ENCODE measurements around the gene PARP1.
"Not testable (repeated sequence)": the region's sequence is repeated elsewhere in the genome, so short reads cannot be mapped to it uniquely, and the experiment has no call there.

The PARP1 gene

DNA sequence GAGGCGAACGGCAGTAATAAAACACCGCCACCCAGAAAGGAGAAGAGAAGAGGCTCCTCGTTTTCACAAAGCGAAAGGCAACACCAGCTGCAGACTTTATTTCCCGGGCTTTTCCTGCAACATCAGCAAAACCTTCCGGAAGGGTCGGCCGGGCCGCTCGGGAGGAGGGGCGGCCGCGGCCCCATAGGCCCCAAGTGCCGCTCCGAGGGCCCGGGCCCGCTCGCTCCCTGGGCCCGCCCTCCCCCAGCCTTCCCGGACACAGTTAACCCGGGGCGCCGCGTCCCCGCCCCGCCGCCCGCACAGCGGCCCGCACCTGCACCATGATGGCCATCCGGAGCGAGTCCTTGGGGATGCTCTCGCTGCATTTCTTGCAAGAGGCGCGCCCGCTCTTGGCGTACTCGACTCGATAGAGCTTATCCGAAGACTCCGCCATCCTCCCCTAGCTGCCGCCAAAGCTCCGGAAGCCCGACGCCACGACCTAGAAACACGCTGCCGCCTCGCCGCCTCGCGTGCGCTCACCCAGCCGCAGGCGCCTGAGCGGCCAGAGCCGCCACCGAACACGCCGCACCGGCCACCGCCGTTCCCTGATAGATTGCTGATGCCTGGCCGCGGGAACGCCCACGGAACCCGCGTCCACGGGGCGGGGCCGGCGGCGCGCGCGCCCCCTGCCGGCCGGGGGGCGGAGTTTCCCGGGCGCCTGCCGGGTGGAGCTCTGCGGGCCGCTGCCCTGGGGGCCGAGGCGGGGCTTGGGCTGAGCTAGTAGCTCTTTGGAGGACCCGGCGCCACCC lies at the start of gene PARP1:
TSS of gene PARP1 (minus strand) at position 597 of the 788 bp plus-strand sequence. CDS start at position 433, 164 bp downstream.
- peak; percentile 87 to 91 for DNase-seq

DNA sequence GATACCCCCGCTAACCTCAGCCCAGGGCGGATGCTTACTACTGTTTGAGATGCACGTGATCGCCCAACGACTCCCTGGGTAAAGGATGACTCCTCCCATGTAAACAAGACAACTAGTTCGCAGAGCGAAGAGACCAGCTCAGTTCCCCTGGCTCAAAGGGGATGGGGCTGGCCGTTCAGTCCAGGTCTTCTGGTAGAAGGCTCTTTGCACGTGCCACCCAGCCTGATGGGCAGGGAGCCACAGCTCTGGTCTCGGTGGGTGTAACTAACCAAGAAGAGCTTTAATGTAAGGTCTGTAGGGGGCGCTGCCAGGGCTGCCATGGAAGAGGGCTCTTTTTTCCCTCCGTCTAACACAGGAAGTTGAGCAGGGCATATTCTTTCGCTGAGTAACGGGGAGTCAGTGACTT lies 49.4 kb upstream of the PARP1 start:
- peak; percentile 45 to 53 for DNase-seq

DNA sequence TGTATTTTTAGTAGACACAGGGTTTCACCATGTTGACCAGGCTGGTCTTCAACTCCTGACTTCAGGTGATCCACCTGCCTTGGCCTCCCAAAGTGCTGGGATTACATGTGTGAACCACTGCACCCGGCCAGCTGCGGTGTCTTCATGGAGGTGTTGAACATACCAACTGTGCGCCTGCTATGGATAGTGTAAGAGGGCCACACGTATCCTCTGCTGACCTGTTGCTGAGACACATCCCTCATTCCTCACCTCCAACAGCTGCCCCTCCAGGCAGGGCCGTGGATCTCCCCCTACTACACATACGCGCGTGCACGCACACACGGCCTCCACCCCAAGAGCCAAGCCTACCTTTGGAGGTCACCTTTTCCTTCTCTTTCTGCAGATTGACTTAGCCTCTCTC lies 48.0 kb upstream of the PARP1 start:
- no peak for DNase-seq

DNA sequence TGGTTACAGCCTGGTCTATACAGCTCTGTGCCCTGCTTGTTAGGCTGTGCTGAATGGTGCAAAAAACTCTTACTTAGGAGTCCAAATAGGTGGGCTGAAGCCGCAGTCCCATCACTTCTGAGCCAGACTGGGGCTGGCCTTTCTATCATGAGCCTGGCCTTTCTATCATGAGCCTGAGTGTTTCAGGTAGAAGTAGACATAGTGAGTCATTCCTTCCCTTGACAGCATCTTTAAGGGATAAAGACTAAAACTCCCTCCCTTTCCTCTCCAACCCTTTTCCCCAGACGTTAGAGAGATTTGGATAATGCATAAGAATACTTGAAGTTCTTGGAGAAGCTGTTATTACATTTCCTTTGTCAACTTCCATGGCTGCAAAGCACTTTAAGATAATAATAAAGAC lies 46.5 kb upstream of the PARP1 start:
- DNase-seq = no peak

DNA sequence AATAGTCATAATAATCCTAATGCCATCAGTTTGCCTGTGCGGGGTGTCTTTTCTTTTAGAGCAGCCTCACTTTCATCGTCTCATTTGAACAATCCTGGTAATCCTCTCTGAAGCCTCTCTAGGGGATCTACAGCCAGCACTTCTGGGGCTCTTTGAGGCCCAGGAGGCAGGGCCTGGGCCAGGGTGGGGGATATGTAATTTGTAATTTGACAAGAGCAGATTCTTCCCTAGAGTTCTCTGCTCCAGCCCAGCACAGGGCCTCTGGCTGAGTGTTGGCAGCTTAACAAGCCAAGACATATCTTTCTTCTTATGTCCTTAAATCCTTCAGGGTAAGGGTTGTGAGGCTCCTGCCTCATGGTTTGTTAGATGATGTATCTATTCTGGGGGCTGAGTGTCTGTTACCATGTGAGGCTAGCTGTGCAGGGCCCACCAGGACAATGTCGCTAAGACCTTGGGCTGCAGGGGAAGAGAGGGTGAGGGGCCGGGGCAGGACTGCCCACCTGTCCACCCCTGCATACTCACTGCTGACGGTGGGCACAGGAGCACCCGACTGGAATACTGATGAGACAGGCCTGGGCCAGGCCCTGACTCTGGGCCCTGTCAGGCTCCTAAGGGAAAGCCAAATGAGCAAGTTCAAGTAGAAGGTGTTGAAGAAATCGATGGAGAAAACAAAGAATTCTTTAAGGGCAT lies 45.3 kb upstream of the PARP1 start:
- no peak for DNase-seq

DNA sequence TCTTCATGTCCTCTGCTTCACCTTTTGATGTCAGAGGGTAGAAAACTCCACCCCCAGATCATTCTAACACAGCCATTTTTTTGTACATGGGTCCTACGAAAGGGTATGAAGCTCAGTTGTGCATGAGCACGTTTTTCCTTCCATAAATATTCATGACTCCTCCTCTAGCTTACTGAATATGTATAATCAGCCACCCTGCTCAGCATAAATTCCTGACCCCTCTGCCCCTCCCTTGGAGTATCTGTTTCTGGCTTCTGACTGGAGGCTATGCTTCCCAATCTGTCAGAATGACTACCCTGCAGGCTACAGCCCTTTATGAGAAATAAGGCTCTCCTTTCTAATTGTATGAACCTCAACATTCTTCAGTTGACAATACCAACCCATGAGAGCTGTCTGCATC lies 42.8 kb upstream of the PARP1 start:
- no peak for DNase-seq

DNA sequence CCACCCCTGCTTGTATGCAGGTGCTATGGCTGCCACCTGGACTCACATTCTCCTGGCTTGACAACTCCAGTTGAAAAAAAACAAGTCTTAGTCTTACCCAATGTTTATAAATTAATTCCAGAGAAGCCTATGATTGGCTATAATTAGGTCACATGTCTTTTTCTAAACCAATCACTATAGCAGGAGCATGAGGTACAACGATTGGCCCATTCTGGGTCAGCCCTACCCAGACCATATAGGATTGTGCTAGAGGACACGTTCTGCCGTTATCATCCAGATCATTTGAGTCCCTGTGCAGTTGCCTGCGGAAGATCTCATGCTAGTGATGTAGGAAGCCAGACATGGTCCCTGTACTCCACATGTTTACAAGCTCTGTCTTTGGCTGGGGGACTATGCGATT lies 41.9 kb upstream of the PARP1 start:
- no peak for DNase-seq

DNA sequence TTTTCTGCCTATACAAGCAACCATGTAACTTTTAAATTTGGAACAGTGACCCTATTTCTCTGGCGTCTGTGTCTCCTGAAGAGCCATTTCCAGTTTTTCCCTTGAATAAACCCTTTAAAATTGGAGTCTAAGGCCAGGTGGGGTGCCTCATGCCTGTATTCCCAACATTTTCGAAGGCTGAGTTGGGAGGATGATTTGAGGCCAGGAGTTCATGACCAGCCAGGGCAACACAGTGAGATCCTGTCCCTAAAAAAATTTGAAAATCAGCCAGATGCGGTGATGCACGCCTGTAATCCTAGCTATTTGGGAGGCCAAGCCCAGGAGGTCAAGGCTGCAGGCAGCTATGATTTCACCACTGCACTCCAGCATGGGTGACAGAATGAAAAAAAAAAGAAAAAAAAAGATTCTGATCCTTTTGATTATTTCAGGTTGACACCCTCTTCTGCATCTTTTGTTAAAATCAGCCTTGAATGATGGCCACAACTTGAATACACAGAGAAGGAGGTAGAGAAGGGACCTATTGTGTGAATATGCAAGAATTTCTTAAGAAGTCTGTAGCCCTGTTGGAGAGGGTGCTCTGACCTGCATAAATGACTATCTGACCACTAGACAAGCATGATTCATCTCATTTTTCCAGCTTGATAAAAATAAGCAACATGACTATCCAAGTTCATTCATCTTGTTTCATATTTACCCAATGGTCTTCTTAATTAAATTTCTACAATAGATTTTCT lies 40.2 kb upstream of the PARP1 start:
- no peak for DNase-seq

DNA sequence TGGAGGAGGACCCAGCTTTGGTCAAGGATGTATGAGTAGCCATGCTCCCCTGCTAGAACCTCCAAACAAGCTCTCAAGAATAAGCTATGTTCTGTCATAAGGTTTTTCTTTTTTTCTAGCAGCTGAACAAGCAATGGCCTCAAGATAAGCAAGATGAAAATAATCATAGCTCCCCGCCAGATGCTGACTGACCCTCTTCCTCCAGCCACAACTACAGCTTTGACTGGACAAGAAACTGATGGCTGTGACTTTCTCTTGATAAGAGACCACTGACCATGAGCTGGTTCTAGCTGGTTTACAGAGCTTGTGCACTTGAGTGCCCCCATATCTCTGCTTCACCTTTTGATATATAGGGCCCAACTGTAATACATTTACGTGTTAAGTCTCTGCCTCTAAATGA lies 38.2 kb upstream of the PARP1 start:
- no peak for DNase-seq

DNA sequence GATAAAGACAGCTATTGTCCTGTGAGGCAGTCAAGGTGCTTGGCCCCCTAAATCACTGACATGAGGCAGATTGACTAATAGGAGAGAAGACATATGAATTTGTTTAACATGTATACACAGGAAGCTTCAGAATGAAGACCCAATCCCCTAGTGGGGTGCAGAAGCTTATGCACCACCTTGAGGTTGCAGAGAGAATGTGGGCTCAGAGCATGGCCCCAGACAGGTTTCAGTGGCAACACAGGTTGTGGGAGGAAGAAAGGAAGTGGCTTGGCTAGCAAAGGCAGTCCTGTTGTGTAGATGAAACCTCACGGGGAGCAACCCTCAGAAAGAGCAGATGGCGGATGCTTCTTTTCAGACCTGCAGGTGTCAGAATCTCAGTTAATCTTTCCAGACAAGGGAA lies 37.0 kb upstream of the PARP1 start:
- peak; percentile 48 to 54 for DNase-seq

DNA sequence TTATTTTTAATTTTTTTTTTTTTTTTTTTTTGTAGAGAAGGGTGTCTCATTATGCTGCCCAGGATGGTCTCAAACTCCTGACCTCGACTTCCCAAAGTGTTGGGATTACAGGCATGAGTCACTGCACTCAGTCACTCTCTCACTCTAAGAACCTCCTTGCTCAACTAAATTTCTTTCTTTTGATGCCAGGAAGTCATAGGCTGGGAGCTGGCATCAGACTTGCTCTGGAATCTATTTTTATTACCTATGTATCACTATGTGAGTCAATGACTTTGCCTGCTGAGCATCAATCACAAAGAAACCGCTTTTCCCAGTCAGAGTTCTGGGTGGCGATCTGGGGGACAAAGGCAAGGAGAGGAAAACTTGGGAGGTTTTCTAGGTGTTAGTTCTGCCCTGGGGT lies 35.5 kb upstream of the PARP1 start:
- no peak for DNase-seq

DNA sequence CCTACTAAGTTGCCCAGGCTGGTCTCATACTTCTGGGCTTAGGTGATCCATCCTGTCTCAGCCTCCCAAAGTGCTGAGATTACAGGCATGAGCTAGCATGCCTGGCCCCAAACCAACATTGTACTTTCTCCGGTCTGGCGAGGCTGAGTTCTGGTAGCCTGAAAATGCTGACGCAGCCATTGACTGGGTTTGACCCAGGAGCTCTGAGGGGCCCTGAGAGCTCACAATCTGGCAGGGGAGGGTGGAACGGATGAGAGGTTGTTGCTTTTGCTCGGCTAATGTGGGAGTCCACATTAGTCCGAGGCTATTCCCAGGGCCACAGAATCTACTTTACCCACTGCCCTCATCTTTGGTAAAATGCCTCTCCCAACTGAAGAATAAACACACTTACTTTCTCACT lies 35.1 kb upstream of the PARP1 start:
- no peak for DNase-seq

DNA sequence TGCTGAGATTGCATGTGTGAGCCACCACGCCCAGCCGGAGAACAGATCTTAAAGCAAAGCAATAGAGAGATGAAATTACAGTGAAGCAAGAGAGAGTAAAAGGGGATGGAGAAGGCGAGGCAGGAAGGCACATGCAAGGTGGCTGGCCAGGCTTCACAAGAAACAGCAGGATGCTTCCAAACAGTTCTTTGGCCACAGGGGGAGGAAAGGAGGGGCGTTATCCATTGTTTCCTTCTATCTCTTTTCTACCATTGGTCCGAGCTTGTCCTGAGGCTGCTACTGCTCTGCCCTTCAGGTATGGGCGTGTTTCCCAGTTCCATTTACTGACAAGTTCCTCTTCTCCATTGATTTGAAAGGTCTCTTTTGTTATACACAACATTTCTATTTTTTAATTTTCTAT lies 33.7 kb upstream of the PARP1 start:
- no peak for DNase-seq

DNA sequence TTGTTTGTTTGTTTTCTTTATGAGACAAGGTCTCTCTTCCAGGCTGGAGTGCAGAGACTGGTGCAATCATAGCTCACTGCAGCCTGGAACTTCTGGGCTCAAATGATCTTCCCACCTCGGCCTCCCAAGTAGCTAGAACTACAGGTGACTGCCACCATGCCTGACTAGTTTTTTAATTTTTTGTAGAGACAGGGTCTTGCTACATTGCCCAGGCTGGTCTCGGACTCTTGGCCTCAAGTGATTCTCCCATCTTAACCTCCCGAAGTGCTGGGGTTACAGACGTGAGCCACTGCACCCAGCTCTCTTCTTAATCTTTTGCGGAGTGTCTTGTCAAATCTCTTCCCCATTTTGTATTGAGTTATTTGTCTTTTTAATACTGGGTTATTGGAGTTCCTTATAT lies 32.6 kb upstream of the PARP1 start:
- no peak for DNase-seq

DNA sequence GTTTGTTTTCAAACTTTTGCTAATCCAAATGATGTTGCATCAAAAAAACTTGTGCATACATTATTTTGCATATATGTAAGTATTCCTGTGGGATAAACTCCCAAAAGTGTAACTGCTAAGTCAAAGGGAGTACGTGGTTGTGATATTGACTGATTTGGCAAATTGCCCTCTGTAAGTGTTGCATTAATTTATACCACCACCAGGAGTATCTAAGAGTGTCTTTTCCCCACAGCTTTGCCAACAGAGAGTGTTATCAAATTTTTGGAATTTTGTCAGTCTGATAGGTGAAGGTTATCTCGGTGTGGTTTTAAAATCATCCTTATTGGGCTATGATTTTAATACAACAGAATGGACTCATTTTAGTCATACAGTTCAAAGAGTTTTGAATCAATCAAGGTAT lies 30.1 kb upstream of the PARP1 start:
- no peak for DNase-seq

DNA sequence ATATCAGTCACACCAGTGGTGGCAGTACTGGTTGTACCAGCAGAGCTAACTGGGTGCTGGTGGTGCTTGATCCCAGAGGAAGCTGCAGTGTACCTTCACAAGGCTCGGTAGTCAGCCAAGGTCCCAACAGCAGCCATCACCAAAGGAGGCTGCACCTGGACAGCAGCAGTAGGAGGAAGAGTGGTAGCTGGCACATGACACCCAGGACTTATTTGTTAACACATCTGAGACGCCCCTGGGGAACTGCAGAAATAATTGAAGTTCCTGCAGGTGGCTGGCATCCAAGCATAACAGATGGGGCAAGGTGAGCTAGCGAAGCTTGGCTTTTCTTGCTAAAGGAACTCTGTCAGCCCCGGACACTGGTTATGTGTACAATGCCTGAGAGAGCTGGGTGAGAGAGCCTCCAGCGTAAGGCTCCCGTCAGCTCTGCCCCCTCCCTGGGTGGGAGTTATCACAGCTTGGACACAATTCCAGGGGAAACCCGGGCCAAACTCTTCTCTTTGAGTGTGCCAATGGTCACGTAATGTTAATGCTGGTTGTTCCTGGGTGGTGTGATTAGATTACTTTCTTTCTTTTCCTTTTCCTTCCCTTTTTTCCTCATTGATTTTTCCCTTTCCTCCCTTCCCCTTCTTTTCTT lies 29.1 kb upstream of the PARP1 start:
- no peak for DNase-seq

DNA sequence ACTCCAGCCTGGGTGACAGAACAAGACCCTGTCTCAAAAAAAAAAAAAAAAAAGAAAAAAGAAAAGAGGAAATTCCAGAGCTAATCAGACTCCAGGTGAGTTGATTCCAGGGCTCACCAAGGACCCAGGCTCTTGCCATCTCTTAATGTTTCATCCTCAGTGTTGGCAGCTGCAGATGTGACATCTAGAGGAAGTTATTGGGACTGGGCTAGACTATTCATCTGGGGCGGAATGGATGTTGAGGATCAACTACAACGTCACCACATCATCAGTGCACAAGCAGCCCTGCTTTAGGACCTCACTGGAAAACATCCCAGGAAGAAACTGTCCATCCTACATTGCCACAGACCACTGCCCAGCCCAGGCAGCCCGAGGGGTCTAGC lies 28.6 kb upstream of the PARP1 start:
- no peak for DNase-seq

DNA sequence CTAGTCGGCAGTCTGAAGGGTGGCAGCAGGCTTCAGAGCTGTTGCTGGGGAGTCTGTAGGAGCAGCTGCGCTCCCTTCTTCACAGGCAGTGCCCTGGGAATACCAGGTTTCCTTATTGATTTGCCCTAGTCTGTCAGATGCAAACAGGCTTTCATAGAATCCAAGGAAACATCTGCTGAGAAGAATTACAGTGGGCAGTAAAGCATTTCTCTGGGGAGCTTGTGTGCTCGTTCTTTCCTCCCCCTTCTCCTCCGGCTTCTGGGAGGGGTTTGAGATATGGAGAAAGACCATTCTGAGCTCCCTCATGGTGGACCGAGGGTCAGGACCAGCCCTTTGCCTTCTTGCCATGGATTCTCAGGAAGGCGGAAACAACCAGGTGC lies 25.4 kb upstream of the PARP1 start:
- no peak for DNase-seq

DNA sequence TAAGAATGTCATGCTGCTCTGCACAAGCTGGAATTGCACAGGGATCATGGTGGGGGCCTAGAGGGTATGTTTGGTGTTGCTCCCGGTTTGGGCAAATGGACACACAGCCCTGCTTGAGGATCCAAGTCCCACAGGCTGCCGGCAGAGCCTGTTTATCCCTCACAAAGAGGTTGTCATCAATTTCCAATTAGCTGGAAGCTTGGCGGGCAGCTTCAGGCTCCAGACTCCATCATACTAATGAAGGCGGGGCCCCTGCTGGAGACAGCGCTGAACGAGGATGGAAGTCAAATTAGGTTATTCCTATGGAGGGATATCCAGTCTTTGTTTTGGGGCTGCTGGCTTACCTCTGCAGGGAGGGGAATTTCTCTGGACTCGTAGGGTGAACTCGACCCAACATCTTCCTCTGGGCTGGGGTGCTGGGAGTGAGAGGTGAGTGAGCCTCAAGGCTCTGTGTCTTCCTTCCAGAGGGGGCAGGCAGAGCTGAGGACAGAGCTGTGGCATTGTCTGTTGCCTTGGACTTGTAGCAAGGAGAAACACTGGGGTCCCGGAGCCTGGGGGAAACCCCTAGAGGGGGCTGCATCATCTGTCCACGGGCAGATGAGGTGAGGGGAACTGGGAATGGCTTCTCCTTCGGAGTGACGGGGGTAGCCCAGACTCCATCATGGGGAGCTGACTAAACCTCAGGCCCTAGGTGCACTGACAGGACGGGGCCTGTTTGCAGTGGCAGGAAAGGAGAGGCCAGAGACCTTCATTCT lies 24.9 kb upstream of the PARP1 start:
- DNase-seq = no peak

DNA sequence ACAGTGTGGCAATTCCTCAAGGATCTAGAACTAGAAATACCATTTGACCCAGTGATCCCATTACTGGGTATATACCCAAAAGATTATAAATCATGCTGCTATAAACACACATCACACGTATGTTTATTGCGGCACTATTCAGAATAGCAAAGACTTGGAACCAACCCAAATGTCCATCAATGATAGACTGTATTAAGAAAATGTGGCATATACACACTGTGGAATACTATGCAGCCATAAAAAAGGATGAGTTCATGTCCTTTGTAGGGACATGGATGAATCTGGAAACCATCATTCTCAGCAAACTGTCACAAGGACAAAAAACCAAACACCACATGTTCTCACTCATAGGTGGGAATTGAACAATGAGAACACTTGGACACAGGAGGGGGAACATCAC lies 24.0 kb upstream of the PARP1 start:
- DNase-seq = not testable (repeated sequence)

DNA sequence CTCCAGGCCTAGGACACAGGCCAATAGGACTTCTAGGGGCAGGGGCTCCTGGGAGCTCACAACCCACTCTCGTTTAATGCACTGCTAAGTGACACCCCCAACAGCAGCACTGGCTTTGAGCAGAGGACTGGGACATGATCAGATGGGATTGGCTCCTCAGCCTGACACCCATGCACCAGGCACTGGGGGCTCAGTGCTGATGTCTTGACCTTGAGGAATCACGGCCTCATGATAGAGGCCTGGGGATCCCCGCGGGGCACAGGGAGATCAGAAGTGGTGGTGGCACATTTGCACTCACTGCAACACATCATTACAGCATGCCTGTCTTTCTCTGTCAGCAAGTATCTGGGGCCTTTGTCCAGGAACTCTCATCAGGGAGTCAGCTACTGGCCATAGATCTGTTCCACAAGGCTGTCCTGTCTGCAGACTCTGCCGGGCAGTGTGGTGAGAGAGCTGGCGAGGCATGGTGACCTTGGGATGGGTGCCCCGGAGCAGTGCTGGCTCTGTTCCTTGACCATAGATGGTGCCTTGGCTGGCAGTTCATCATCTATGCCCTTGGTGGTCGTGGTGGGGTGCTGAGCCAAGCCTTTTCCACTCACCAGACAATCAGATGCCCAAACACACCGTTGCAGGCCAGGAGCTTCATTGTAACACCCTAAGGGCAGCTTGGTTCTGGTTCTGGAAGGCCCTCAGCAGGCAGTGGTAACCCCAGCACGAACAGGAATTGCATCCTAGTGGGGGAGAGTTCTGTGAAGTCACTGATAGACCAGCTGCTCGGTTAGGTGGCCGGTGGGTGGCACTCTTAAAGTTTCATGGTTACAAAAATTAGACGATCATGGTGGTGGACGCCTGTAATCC lies 22.2 kb upstream of the PARP1 start:
- DNase-seq = peak in 1 of 2 donors; percentile 11
